Measurements from ENCODE around the gene GNAZ.

DNA sequence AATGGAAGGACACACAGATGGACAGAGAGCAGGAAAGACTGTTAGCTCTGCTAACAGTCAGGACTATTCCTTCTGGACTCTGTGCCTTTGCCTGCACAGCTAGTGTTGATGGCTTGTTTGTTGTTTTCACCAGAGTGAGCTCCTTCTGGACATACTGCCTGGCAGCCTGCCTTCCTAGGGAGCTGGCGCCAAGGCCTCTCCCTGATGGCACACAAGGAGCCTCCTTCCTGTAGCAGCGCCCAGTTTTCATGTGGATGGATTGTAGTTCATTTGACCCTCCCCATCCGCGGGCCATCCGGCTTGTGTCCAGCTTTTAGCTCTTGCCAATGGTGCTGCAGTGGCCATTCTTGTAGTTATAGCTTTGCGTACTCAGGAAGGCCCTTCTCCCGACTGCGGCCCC, 93.3 kb downstream of the GNAZ start:
- TF ChIP-seq, protein P1, sequence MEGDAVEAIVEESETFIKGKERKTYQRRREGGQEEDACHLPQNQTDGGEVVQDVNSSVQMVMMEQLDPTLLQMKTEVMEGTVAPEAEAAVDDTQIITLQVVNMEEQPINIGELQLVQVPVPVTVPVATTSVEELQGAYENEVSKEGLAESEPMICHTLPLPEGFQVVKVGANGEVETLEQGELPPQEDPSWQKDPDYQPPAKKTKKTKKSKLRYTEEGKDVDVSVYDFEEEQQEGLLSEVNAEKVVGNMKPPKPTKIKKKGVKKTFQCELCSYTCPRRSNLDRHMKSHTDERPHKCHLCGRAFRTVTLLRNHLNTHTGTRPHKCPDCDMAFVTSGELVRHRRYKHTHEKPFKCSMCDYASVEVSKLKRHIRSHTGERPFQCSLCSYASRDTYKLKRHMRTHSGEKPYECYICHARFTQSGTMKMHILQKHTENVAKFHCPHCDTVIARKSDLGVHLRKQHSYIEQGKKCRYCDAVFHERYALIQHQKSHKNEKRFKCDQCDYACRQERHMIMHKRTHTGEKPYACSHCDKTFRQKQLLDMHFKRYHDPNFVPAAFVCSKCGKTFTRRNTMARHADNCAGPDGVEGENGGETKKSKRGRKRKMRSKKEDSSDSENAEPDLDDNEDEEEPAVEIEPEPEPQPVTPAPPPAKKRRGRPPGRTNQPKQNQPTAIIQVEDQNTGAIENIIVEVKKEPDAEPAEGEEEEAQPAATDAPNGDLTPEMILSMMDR (IDR thresholded peaks at IDR 0.05): no peak
- no peak for TF ChIP-seq ZFX (IDR thresholded peaks at IDR 0.05; ENCODE audit: borderline replicate concordance)
